Natural killer cell (primary cell): Measurements from ENCODE around the gene TOGARAM1. TPM values are rescaled to one million over a fixed set of nuclear protein-coding genes. Genes with fewer than 3 reads are reported as not detected.

Experiments
- ATAC-seq, 3 donors: fragments of 150-1000 bp in 2 of 3; fragments of 200-7000 bp in 1 of 3; cut with Tn5 transposase; 1 replicate in 1 of 3; 2 replicates in 2 of 3; pipeline ENCODE4 v1.10.0; 2021; ENCODE audit warnings: mild to moderate bottlenecking in 2 of 3, moderate library complexity in 2 of 3
- DNase-seq, 2 donors: peaks; one replicate each; pipeline versions ENCODE4 v3.0.0 to v3.0.0-alpha.2; 2013 to 2021; ENCODE audit warnings: mixed read lengths in 1 of 2
- H3K27ac ChIP-seq: one replicate; pipeline ENCODE4 v1.5.1; 2013; ENCODE audit warnings: mild to moderate bottlenecking, low read length
- H3K27me3 ChIP-seq: one replicate; pipeline ENCODE4 v1.6.1; 2013; ENCODE audit warnings: low read length; ENCODE audit not compliant: control insufficient read depth, insufficient read depth
- H3K36me3 ChIP-seq: one replicate; pipeline ENCODE4 v1.6.1; 2013; ENCODE audit warnings: low read length; ENCODE audit not compliant: control insufficient read depth, insufficient read depth
- H3K4me1 ChIP-seq: one replicate; pipeline ENCODE4 v1.6.1; 2013; ENCODE audit warnings: low read length; ENCODE audit not compliant: control insufficient read depth, insufficient read depth
- H3K4me3 ChIP-seq: one replicate; pipeline ENCODE4 v1.5.1; 2013; ENCODE audit warnings: low read length
- H3K9me3 ChIP-seq: one replicate; pipeline ENCODE4 v1.6.1; 2013; ENCODE audit warnings: low read length; ENCODE audit not compliant: control insufficient read depth, insufficient read depth
- H3K27ac Mint-ChIP-seq, 2 donors: one replicate each; pipeline ENCODE4 v1.8.0; 2022; ENCODE audit warnings: mild to moderate bottlenecking in 2 of 2, mixed read lengths in 2 of 2, moderate library complexity in 1 of 2
- H3K27me3 Mint-ChIP-seq, 2 donors: one replicate each; pipeline ENCODE4 v1.8.0; 2022; ENCODE audit warnings: low read depth in 2 of 2, mixed read lengths in 2 of 2
- H3K36me3 Mint-ChIP-seq: one replicate; pipeline ENCODE4 v1.8.0; 2022; ENCODE audit warnings: mixed read lengths
- H3K4me1 Mint-ChIP-seq, 2 donors: one replicate each; pipeline ENCODE4 v1.8.0; 2022; ENCODE audit warnings: mixed read lengths in 2 of 2
- H3K4me3 Mint-ChIP-seq: one replicate; pipeline ENCODE4 v1.8.0; 2022; ENCODE audit warnings: mild to moderate bottlenecking, moderate library complexity, mixed read lengths
- H3K9me3 Mint-ChIP-seq, 2 donors: one replicate each; pipeline ENCODE4 v1.8.0; 2022; ENCODE audit warnings: mixed read lengths in 2 of 2
- CTCF ChIP-seq: fragments of 200-600 bp; IDR thresholded peaks from one replicate; pipeline ENCODE4 v1.8.0; 2022; ENCODE audit warnings: antibody characterized with exemption
- WGBS: methylation state at CpG from one replicate; pipeline ENCODE4 v1.1.7; 2013; ENCODE audit warnings: missing lambda C conversion rate; ENCODE audit not compliant: insufficient coverage; 5-methylcytosine and 5-hydroxymethylcytosine counted together
- intact Hi-C: fragments of 100-400 bp; cut with micrococcal nuclease; formaldehyde crosslinking; loops from one replicate; pipeline ENCODE4 v1.14.2; 2022
- total RNA-seq, 4 donors: library from RNA; stranded (reverse); fragments of 120-200 nt in 1 of 4; gene quantifications; one replicate each; pipeline versions ENCODE4 v1.2.3 to v1.2.4, GENCODE V29; 2013 to 2022

Gene TOGARAM1
- total RNA-seq, 3 donors from 2014 or later (not counting 1 experiment from before 2014, with no cell fraction given): 17.4 to 21.4 (median 19.6) TPM

GRCh38 chr14:44935155-44935554 is 26.8 kb upstream of the TOGARAM1 start:
- no peak overlapping the region for H3K4me3 Mint-ChIP-seq
- ATAC-seq (no peak), DNase-seq (no peak)
- H3K4me1 Mint-ChIP-seq: peaks cover 27 to 31% of the 10 kb centered on the region in 2 donors
- H3K27ac ChIP-seq: no peak overlapping the region
- peaks cover 25% of the 10 kb centered on the region for H3K36me3 ChIP-seq
- WGBS: 69% methylated on average over 1 of the region's 2 CpGs
- no peaks in the 10 kb centered on the region for H3K27me3 ChIP-seq
- H3K27me3 Mint-ChIP-seq: no peaks in the 10 kb centered on the region
- H3K27ac Mint-ChIP-seq: peak overlapping the region in 1 of 2 donors; percentile 32
- no peaks in the 10 kb centered on the region for H3K9me3 Mint-ChIP-seq
- no peaks in the 10 kb centered on the region for H3K9me3 ChIP-seq
- H3K36me3 Mint-ChIP-seq: peaks cover 7% of the 10 kb centered on the region
- H3K4me3 ChIP-seq: no peak overlapping the region
- no peak for TF ChIP-seq CTCF
- intact Hi-C loops: no loop called here
- no peaks in the 10 kb centered on the region for H3K4me1 ChIP-seq

- TF ChIP-seq CTCF: no peak
- ATAC-seq: no peak
- no peak overlapping the region for H3K27ac Mint-ChIP-seq
- Histone ChIP-seq H3K9me3 (no peaks in the 10 kb centered on the region), H3K27ac (no peak overlapping the region), H3K4me1 (no peaks in the 10 kb centered on the region), H3K27me3 (no peaks in the 10 kb centered on the region), H3K4me3 (no peak overlapping the region), H3K36me3 (peaks cover 30% of the 10 kb centered on the region)
- no peak overlapping the region for H3K4me3 Mint-ChIP-seq
- intact Hi-C loops: no loop called here
- WGBS: 94% methylated on average over 1 of the region's 2 CpGs
- H3K4me1 Mint-ChIP-seq: peaks cover 42 to 54% of the 10 kb centered on the region in 2 donors
- DNase-seq: no peak
- H3K9me3 Mint-ChIP-seq: no peaks in the 10 kb centered on the region
- H3K27me3 Mint-ChIP-seq: no peaks in the 10 kb centered on the region
- peaks cover 30% of the 10 kb centered on the region for H3K36me3 Mint-ChIP-seq
Measured at GRCh38 chr14:44937547-44937946, 24.4 kb upstream of the TOGARAM1 start.

GRCh38 chr14:44940211-44940610 is 21.8 kb upstream of the TOGARAM1 start:
- Mint-ChIP-seq H3K9me3 (no peaks in the 10 kb centered on the region), H3K4me3 (no peak overlapping the region), H3K36me3 (peaks cover 41% of the 10 kb centered on the region), H3K27ac (peak overlapping the region; percentile 17 to 25), H3K27me3 (no peaks in the 10 kb centered on the region), H3K4me1 (peaks cover 40 to 55% of the 10 kb centered on the region in 2 donors)
- no peak for DNase-seq
- no peak for TF ChIP-seq CTCF
- Histone ChIP-seq H3K27ac (no peak overlapping the region), H3K27me3 (no peaks in the 10 kb centered on the region), H3K4me1 (no peaks in the 10 kb centered on the region), H3K4me3 (no peak overlapping the region), H3K36me3 (peaks cover 35% of the 10 kb centered on the region), H3K9me3 (no peaks in the 10 kb centered on the region)
- intact Hi-C loops: no loop called here
- no peak for ATAC-seq

- no peaks in the 10 kb centered on the region for H3K27me3 Mint-ChIP-seq
- no peak overlapping the region for H3K4me3 ChIP-seq
- peaks cover 39 to 59% of the 10 kb centered on the region in 2 donors for H3K4me1 Mint-ChIP-seq
- H3K27ac ChIP-seq: no peak overlapping the region
- H3K9me3 ChIP-seq: no peaks in the 10 kb centered on the region
- H3K27ac Mint-ChIP-seq: peak overlapping the region; percentile 17 to 25
- H3K4me1 ChIP-seq: no peaks in the 10 kb centered on the region
- intact Hi-C loops: no loop called here
- no peaks in the 10 kb centered on the region for H3K27me3 ChIP-seq
- ATAC-seq (no peak), DNase-seq (peak in 1 of 2 donors; percentile 35)
- TF ChIP-seq CTCF: no peak
- H3K36me3 Mint-ChIP-seq: peaks cover 46% of the 10 kb centered on the region
- peaks cover 41% of the 10 kb centered on the region for H3K36me3 ChIP-seq
- WGBS: 82% methylated on average over 6 of the region's 6 CpGs
- H3K9me3 Mint-ChIP-seq: no peaks in the 10 kb centered on the region
- H3K4me3 Mint-ChIP-seq: no peak overlapping the region
Measured at GRCh38 chr14:44940944-44941343, 21.0 kb upstream of the TOGARAM1 start.
